ENCODE measurements around the gene ARHGAP42.
A peak's percentile ranks its signal among the peaks of the same experiment; 100 is the strongest.

The ARHGAP42 gene

GRCh38 chr11:100687054-100687629 is at the start of gene ARHGAP42:
ARHGAP42 (plus strand) TSS chr11:100687288; CDS start chr11:100687679, 391 bp downstream.
- DNase-seq (ENCODE audit: low spot score): peak; percentile 41
- ChIA-PET CTCF (interaction anchor here (0.6 kb wide), 1 partner anchor 12 kb away, joined by 3 read pairs; no protein-coding TSS in a partner anchor), POLR2A (ENCODE audit: low non-redundant PET) (no interaction called here)
- TF ChIP-seq CTCF (conservative IDR thresholded peaks at IDR 0.05; ENCODE audit: low read depth): no peak
- peak within 1 kb of the TSS; percentile 15; the same call in 1 of the 2 replicates for H3K27ac ChIP-seq

DNA sequence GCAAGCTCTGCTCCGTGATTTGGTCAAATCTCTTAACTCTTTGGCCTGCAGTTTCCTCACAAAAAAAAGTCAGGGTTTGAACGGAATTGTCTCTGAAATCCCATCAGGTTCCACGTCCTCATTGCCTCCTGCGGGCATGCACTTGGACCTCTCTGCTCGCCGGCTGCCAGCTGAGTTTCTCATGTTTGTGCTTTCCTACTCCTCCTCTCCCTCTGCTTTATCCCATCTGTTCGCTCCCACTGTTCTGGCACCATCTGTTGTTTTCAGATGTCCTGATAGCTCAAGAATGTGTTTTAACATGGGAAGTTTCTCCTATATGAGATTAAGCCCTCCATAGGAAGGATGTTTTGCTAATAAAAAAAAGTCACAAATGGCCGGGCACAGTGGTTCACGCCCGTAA is 49.4 kb upstream of the ARHGAP42 start:
- TF ChIP-seq CTCF (conservative IDR thresholded peaks at IDR 0.05; ENCODE audit: low read depth): no peak
- no peak for DNase-seq (ENCODE audit: low spot score)
- POLR2A ChIA-PET (ENCODE audit: low non-redundant PET): no interaction called here
- H3K27ac ChIP-seq: no peak overlapping the region
- CTCF ChIA-PET: no interaction called here

DNA sequence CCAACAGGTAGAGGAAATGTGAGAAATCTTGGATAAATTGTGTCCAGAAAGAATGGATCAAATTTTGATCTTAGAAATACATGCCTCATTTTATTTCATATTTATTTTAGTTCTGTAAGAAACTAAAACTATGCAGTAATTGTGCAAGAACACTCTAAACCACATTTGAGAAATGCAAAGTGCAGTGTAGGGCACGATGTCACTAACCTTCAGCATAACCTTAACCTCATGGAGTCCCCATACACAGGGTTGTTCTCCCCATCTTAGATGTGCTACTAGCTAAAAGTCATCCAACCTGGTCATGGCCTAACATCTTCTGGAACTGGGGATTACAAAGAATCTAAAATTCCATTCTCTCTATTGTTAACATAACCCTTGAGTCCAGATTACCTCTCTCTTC is 48.4 kb upstream of the ARHGAP42 start:
- no peak overlapping the region for H3K27ac ChIP-seq
- no peak for DNase-seq (ENCODE audit: low spot score)
- no peak for TF ChIP-seq CTCF (conservative IDR thresholded peaks at IDR 0.05; ENCODE audit: low read depth)
- CTCF ChIA-PET: no interaction called here
- POLR2A ChIA-PET (ENCODE audit: low non-redundant PET): no interaction called here

GRCh38 chr11:100639140-100639539 is 47.9 kb upstream of the ARHGAP42 start:
- no peak for DNase-seq (ENCODE audit: low spot score)
- ChIA-PET POLR2A (ENCODE audit: low non-redundant PET) (no interaction called here), CTCF (no interaction called here)
- no peak for TF ChIP-seq CTCF (conservative IDR thresholded peaks at IDR 0.05; ENCODE audit: low read depth)
- no peak overlapping the region for H3K27ac ChIP-seq

DNA sequence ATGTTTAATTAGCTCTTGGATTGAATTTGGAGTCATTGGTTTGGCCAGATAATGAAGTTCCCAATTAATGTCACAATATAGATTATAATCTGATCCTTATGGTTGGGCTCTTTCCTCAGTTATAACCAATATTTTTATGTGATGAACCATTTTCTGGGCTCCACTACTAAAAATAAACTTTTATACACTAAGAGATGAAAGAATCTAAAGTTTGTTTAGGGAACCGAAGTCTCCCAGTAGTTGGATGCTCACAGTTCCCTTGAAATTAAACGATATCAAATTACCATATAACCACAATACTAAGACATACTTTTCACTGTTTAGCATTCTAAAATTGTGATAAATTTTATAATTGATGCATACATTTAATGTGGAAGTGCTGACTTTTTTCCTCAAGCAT is 47.0 kb upstream of the ARHGAP42 start:
- TF ChIP-seq CTCF (conservative IDR thresholded peaks at IDR 0.05; ENCODE audit: low read depth): no peak
- no peak for DNase-seq (ENCODE audit: low spot score)
- H3K27ac ChIP-seq: no peak overlapping the region
- ChIA-PET CTCF (no interaction called here), POLR2A (ENCODE audit: low non-redundant PET) (no interaction called here)

DNA sequence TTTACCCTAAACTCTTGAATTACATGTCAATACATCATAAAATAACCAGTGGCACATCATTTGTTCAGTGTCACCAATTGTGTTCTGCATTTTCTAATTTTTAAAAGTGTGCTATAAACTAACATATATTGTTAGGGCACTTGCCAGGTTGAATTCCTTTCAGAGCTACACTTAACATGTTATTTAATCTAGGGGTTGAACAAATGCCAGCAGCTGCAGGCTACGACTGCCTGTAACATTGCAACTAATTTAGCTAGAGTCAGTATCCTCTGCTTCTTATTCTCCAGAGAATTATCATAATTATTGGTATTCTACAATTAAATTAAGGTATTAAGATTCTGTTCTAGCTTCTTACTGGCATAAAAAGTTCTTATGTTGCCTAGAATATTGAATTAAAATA is 46.4 kb upstream of the ARHGAP42 start:
- DNase-seq (ENCODE audit: low spot score): no peak
- ChIA-PET CTCF (interaction anchor here (0.8 kb wide), 1 partner anchor 98 kb away, joined by 6 read pairs; no protein-coding TSS in a partner anchor), POLR2A (ENCODE audit: low non-redundant PET) (no interaction called here)
- no peak overlapping the region for H3K27ac ChIP-seq
- no peak for TF ChIP-seq CTCF (conservative IDR thresholded peaks at IDR 0.05; ENCODE audit: low read depth)
